Measurements from ENCODE around the gene EEF1AKMT2.

The EEF1AKMT2 gene

GRCh38 chr10:124736491-124737136, 55.1 kb downstream of the EEF1AKMT2 start:
- no peak for DNase-seq

- DNase-seq = no peak
Measured at GRCh38 chr10:124735491-124736286, 56.0 kb downstream of the EEF1AKMT2 start.

GRCh38 chr10:124734311-124735166, 57.1 kb downstream of the EEF1AKMT2 start:
- DNase-seq = no peak

DNA sequence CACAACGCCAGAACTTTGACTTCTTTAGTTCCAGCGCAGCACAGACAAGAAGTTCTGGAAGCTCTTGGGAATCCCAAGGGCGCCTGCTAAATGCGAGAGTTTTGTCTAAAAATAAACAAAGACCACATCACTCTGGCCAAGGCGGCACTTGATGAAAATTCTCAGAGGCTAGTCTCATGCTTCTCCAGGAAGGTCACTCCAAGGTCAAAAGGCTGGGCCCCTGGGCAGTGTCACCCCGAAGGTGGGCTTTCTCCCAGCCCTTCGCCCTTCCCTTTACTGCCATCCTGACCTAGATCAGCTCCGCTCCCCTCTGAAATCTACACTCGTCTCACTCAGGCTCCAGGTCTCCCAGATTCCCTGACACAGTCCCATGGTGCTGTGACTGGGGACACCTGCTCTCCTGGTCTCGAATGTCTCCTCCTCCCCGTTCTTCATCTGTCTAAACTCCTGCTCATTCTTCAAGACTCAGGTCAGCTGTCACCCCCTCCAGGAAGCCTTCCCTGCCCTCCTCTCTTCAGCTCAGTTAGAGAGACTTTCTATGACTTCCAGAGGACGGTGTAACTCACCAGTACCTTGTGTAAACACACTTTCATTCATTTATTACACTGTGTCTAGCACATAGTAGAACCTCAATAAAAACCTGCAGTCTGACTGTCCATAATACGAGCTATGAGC, 58.0 kb downstream of the EEF1AKMT2 start:
- DNase-seq = no peak

- DNase-seq = no peak
Measured at GRCh38 chr10:124732931-124733570, 58.6 kb downstream of the EEF1AKMT2 start.

- DNase-seq = no peak
Measured at GRCh38 chr10:124731551-124731950, 60.1 kb downstream of the EEF1AKMT2 start.

- DNase-seq = no peak
Measured at GRCh38 chr10:124730790-124731189, 60.9 kb downstream of the EEF1AKMT2 start.

GRCh38 chr10:124728830-124729661, 62.6 kb downstream of the EEF1AKMT2 start:
- DNase-seq = no peak

DNA sequence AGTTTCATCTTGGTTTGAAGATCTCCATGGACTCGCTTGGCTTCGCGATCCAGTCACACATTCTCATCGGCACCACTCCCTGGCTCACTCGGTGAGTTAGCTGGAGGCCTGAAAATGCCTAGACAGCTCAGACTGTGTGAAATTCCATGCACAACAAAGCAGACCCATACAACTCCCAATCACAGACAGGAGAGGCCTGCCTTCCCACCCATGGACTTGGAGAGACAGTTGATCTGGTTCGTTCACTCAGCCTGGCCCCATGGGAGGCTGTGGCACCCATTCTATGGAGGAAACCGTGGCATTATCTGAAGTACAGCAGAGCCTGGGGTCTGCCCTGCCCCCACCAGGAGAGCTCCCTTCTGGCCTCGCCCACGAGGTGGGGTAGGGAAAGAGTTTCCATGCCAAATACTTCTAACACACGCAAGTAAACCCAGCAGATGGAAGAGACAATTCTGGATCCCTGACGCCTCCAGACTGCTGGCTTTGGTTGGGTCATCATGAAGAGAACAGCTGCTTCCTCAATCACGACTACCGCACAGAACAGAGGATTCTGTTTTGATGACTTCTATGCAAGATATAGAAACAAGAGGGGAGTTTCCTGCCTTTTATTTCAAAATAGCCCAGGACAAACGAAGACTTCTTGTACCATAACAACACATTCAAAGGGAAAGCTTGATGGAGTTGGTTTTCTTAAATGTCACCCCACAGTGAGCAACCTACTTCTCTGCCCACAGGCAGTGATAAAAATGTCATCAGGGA, 63.4 kb downstream of the EEF1AKMT2 start:
- no peak for DNase-seq

DNA sequence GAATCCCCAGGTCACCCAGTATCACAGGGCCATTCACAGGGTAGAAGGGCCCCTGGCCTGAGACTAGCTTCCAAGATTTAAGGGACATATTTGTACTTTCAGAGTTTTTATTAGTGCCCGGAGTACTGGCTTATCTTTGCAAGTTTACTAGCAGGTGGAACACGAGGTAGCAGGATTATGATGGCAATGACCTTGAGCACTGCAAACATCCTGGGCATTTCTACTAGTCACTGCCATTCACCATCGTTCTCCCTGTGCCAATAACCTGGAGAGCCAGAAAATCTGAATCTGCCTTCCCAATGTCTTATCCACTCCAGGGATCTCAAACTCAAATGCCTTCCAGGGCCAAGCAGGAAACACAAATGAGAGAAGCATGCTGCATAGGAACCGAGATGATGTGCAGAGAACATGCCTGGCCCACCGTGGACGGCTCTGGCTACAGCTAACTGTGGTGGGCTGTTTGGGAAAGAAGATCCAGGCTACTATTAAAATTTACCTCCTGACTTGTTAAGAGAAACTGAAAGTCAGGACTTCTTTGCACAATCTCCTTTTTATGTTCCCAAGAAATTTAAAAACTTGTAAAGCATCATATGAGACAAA, 64.2 kb downstream of the EEF1AKMT2 start:
- no peak for DNase-seq

DNA sequence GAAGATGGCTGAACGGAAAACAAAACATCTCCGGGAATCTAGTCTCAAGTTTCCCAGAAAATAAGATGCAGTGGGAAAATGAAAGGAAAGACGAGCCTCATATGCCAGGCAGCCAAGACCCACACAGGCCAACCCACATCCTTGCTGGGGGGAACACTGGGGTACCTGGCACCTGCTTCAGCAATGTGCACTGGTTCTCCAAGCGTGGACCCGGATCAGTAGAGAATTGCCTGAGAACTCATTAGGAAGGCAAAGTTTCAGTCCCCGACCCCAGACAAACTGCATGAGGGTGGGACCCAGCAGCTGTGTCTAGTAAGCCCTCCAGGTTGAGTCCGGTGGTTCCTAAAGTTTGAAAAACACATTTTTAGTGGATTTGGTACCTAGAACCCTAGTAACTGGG, 65.9 kb downstream of the EEF1AKMT2 start:
- DNase-seq = no peak

DNA sequence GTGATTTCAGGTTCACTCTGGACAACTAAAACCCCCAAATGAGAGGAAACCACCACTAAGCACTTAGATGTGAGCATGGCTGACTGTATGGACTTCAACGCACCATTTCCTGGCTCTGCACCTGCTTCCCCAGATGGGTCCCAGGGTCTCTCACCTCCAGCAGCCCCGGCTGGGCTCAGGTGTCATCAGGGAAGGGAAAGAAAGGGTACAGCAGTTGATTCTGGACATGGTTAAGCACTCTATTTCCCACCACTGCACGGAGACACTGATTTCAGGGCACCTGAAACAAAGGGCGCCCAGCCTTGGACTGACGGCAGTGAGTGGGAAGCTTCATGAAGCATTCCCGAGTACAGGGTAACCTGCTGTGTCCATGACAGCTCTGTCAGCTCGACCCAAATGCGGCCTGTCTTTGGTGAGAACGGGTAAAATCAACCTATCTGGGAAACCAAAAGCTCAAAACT, 66.5 kb downstream of the EEF1AKMT2 start:
- no peak for DNase-seq

GRCh38 chr10:124724279-124725027, 67.2 kb downstream of the EEF1AKMT2 start:
- no peak for DNase-seq

- no peak for DNase-seq
Measured at GRCh38 chr10:124723826-124724225, 67.9 kb downstream of the EEF1AKMT2 start.

GRCh38 chr10:124722798-124723783, 68.6 kb downstream of the EEF1AKMT2 start:
- no peak for DNase-seq

GRCh38 chr10:124721330-124722045, 70.2 kb downstream of the EEF1AKMT2 start:
- DNase-seq = peak; percentile 21 to 23

- peak in 1 of 2 experiments; percentile 22 for DNase-seq
Measured at GRCh38 chr10:124719213-124719851, 72.4 kb downstream of the EEF1AKMT2 start.

All from cerebellar nuclear complex (tissue), 1 donor.